ENCODE results near the gene RAD51C. TPM values are rescaled to one million over a fixed set of nuclear protein-coding genes. Genes with fewer than 3 reads are reported as not detected.
"Not testable (repeated sequence)": the region's sequence is repeated elsewhere in the genome, so short reads cannot be mapped to it uniquely, and the experiment has no call there.

The RAD51C gene
- total RNA-seq, 4 donors from 2014 or later = 1.2 to 32.6 (median 18.8) TPM

- no peak for DNase-seq
- H3K9me3 ChIP-seq = no peaks in the 10 kb centered on the region
- H3K27me3 ChIP-seq = no peaks in the 10 kb centered on the region
- H3K36me3 ChIP-seq = no peaks in the 10 kb centered on the region
- no peak overlapping the region for H3K27ac ChIP-seq
- intact Hi-C loops (cut with DNase I; ENCODE audit: low total_unique reads) = no loop called here
- H3K4me3 ChIP-seq = no peak overlapping the region
- H3K4me1 ChIP-seq = no peaks in the 10 kb centered on the region
- TF ChIP-seq CTCF (IDR thresholded peaks at IDR 0.05) (no peak), POLR2A (IDR thresholded peaks at IDR 0.05) (no peak)
Observed at GRCh38 chr17:58667934-58668597, 24.3 kb upstream of the RAD51C start.

GRCh38 chr17:58668598-58668935 is 23.8 kb upstream of the RAD51C start:
- TF ChIP-seq POLR2A (IDR thresholded peaks at IDR 0.05) (no peak), CTCF (IDR thresholded peaks at IDR 0.05) (no peak)
- intact Hi-C loops (cut with DNase I; ENCODE audit: low total_unique reads) = no loop called here
- Histone ChIP-seq H3K9me3 (no peaks in the 10 kb centered on the region), H3K4me3 (no peak overlapping the region), H3K4me1 (no peaks in the 10 kb centered on the region), H3K27ac (no peak overlapping the region), H3K36me3 (no peaks in the 10 kb centered on the region), H3K27me3 (no peaks in the 10 kb centered on the region)
- no peak for DNase-seq

- H3K4me3 ChIP-seq = no peak overlapping the region
- no peak overlapping the region for H3K27ac ChIP-seq
- no peaks in the 10 kb centered on the region for H3K9me3 ChIP-seq
- H3K27me3 ChIP-seq = no peaks in the 10 kb centered on the region
- intact Hi-C loops (cut with DNase I; ENCODE audit: low total_unique reads) = no loop called here
- no peak for TF ChIP-seq POLR2A (IDR thresholded peaks at IDR 0.05)
- no peak for TF ChIP-seq CTCF (IDR thresholded peaks at IDR 0.05)
- DNase-seq = no peak
- H3K4me1 ChIP-seq = no peaks in the 10 kb centered on the region
- no peaks in the 10 kb centered on the region for H3K36me3 ChIP-seq
Observed at GRCh38 chr17:58669853-58670252, 22.5 kb upstream of the RAD51C start.

GRCh38 chr17:58671969-58672368 is 20.4 kb upstream of the RAD51C start:
- Histone ChIP-seq H3K27ac (no peak overlapping the region), H3K9me3 (no peaks in the 10 kb centered on the region), H3K27me3 (no peaks in the 10 kb centered on the region), H3K36me3 (no peaks in the 10 kb centered on the region), H3K4me1 (no peaks in the 10 kb centered on the region), H3K4me3 (no peak overlapping the region)
- TF ChIP-seq POLR2A (IDR thresholded peaks at IDR 0.05) = no peak
- no peak for TF ChIP-seq CTCF (IDR thresholded peaks at IDR 0.05)
- DNase-seq = no peak
- intact Hi-C loops (cut with DNase I; ENCODE audit: low total_unique reads) = no loop called here

- DNase-seq = no peak
- no peaks in the 10 kb centered on the region for H3K9me3 ChIP-seq
- intact Hi-C loops (cut with DNase I; ENCODE audit: low total_unique reads) = no loop called here
- no peaks in the 10 kb centered on the region for H3K27me3 ChIP-seq
- H3K4me3 ChIP-seq = no peak overlapping the region
- no peaks in the 10 kb centered on the region for H3K4me1 ChIP-seq
- no peaks in the 10 kb centered on the region for H3K36me3 ChIP-seq
- TF ChIP-seq POLR2A (IDR thresholded peaks at IDR 0.05) (no peak), CTCF (IDR thresholded peaks at IDR 0.05) (no peak)
- H3K27ac ChIP-seq = no peak overlapping the region
Observed at GRCh38 chr17:58677194-58677880, 15.1 kb upstream of the RAD51C start.

- intact Hi-C loops (cut with DNase I; ENCODE audit: low total_unique reads); H3K4me1 ChIP-seq; H3K36me3 ChIP-seq; H3K27me3 ChIP-seq; H3K4me3 ChIP-seq; H3K27ac ChIP-seq; DNase-seq; H3K9me3 ChIP-seq: not testable (repeated sequence)
Observed at GRCh38 chr17:58678287-58678686, 14.1 kb upstream of the RAD51C start.

Measured in uterus (tissue), 4 donors.